Activated gamma-delta T cell (primary cell): ENCODE results near the gene C6orf132.
"Not testable (repeated sequence)": the region's sequence is repeated elsewhere in the genome, so short reads cannot be mapped to it uniquely, and the experiment has no call there.

Experiments
- DNase-seq: peaks from one replicate; lab custom pipeline; 2025; lab: John Stamatoyannopoulos, UW
- total RNA-seq, 2 donors: gene quantifications; one replicate each; lab custom pipeline; 2026; lab: John Stamatoyannopoulos, UW

Gene C6orf132
- 0.13 to 0.15 reads per million in 2 donors for total RNA-seq

GRCh38 chr6:42142118-42142835 is at the start of gene C6orf132:
Gene C6orf132 (minus strand): TSS chr6:42142620. CDS start chr6:42142444, 176 bp downstream.
- no peak for DNase-seq

GRCh38 chr6:42190554-42191183 is 48.2 kb upstream of the C6orf132 start:
- no peak for DNase-seq

- no peak for DNase-seq
Measured at GRCh38 chr6:42188406-42188805, 46.0 kb upstream of the C6orf132 start.

- no peak for DNase-seq
Measured at GRCh38 chr6:42185597-42185996, 43.2 kb upstream of the C6orf132 start.

GRCh38 chr6:42184475-42184874 is 42.1 kb upstream of the C6orf132 start:
- no peak for DNase-seq

- no peak for DNase-seq
Measured at GRCh38 chr6:42182101-42182500, 39.7 kb upstream of the C6orf132 start.

- DNase-seq = no peak
Measured at GRCh38 chr6:42179945-42180313, 37.5 kb upstream of the C6orf132 start.

GRCh38 chr6:42179261-42179944 is 37.0 kb upstream of the C6orf132 start:
- DNase-seq = no peak

GRCh38 chr6:42177514-42178364 is 35.3 kb upstream of the C6orf132 start:
- no peak for DNase-seq

GRCh38 chr6:42176981-42177380 is 34.6 kb upstream of the C6orf132 start:
- DNase-seq = no peak

GRCh38 chr6:42175860-42176259 is 33.4 kb upstream of the C6orf132 start:
- no peak for DNase-seq

GRCh38 chr6:42173101-42173500 is 30.7 kb upstream of the C6orf132 start, which contains the start of gene GUCA1A:
Gene GUCA1A (plus strand): TSS chr6:42173364. CDS start chr6:42173614, 250 bp downstream.
- DNase-seq = no peak

- no peak for DNase-seq
Measured at GRCh38 chr6:42171813-42172581, 29.6 kb upstream of the C6orf132 start.

GRCh38 chr6:42169780-42170179 is 27.4 kb upstream of the C6orf132 start:
- DNase-seq = not testable (repeated sequence)

GRCh38 chr6:42168650-42169049 is 26.2 kb upstream of the C6orf132 start:
- DNase-seq = no peak

GRCh38 chr6:42166444-42167141 is 24.2 kb upstream of the C6orf132 start:
- DNase-seq = no peak

GRCh38 chr6:42165016-42165415 is 22.6 kb upstream of the C6orf132 start:
- no peak for DNase-seq

- DNase-seq = no peak
Measured at GRCh38 chr6:42163981-42164380, 21.6 kb upstream of the C6orf132 start.

GRCh38 chr6:42162812-42163211 is 20.4 kb upstream of the C6orf132 start:
- no peak for DNase-seq

GRCh38 chr6:42162384-42162783 is 20.0 kb upstream of the C6orf132 start:
- no peak for DNase-seq
